GM12878 (cell line): ENCODE data around the gene BATF3. TPM values are rescaled to one million over a fixed set of nuclear protein-coding genes. Genes with fewer than 3 reads are reported as not detected.

Experiments used
- ATAC-seq: fragments of 200-7000 bp; cut with Tn5 transposase; 3 replicates; pipeline ENCODE4 v1.9.1; 2020; ENCODE audit warnings: mild to moderate bottlenecking, moderate library complexity
- BruUV-seq: library from RNA; stranded (reverse); fragments of 400-500 nt; replicated peaks from 2 replicates; lab custom pipeline; 2021; lab: Mats Ljungman, UMichigan
- CTCF ChIA-PET: fragments of 300-600 bp; sonication (Branson Sonifier 250); formaldehyde crosslinking; extraction: SDS; loops from one replicate; lab custom pipeline; 2021; ENCODE audit warnings: inconsistent platforms; lab: Yijun Ruan, JAX
- POLR2A ChIA-PET: fragments of 350-600 bp; formaldehyde crosslinking; extraction: SDS; loops from one replicate; lab custom pipeline; 2021; ENCODE audit warnings: inconsistent platforms; lab: Charles Lee
- RAD21 ChIA-PET: fragments of 300-600 bp; sonication (Branson Sonifier 250); formaldehyde crosslinking; loops from one replicate; lab custom pipeline; 2023; ENCODE audit warnings: antibody characterized with exemption; ENCODE audit not compliant: unreplicated experiment; lab: Charles Lee
- SMC1A ChIA-PET: fragments of 300-600 bp; sonication (Branson Sonifier 250); formaldehyde crosslinking; loops from one replicate; lab custom pipeline; 2023; ENCODE audit not compliant: unreplicated experiment, uncharacterized antibody; lab: Charles Lee
- DNase-seq: peaks from one replicate; pipeline ENCODE4 v3.0.0-alpha.2; 2011; ENCODE audit warnings: low read depth, low spot score
- FAIRE-seq: peaks from 3 replicates; lab custom pipeline; 2011; peaks lifted over from hg19 to GRCh38; lab: Jason Lieb, UNC
- H2AFZ ChIP-seq: 2 replicates; pipeline ENCODE4 v1.6.0; 2011; ENCODE audit warnings: low read depth, low read length, control low read depth; ENCODE audit not compliant: control insufficient read depth
- H3K27ac ChIP-seq: 2 replicates; pipeline ENCODE4 v1.5.1; 2011; ENCODE audit warnings: control low read depth; ENCODE audit not compliant: control insufficient read depth, insufficient read depth
- H3K27me3 ChIP-seq, 2 experiments: replicated peaks in 1 of 2; 2 replicates each; pipeline versions ENCODE4 v1.6.0 to v1.6.1; 2011; ENCODE audit warnings: low read length in 1 of 2; ENCODE audit not compliant: control insufficient read depth in 2 of 2, insufficient read depth in 2 of 2
- H3K36me3 ChIP-seq, 2 experiments: 2 replicates each; pipeline ENCODE4 v1.5.1; 2011; ENCODE audit warnings: low read length in 1 of 2; ENCODE audit not compliant: control insufficient read depth in 2 of 2, insufficient read depth in 2 of 2
- H3K4me1 ChIP-seq: 2 replicates; pipeline ENCODE4 v1.6.1; 2011; ENCODE audit warnings: mild to moderate bottlenecking, low read length, moderate library complexity, mixed read lengths; ENCODE audit not compliant: control insufficient read depth, insufficient read depth
- H3K4me2 ChIP-seq: 2 replicates; pipeline ENCODE4 v1.6.0; 2011; ENCODE audit warnings: control low read depth; ENCODE audit not compliant: control insufficient read depth, insufficient read depth
- H3K4me3 ChIP-seq: fragments of 200-600 bp; sonication (generic); 2 replicates; pipeline ENCODE4 v1.5.1; 2016
- H3K79me2 ChIP-seq: 2 replicates; pipeline ENCODE4 v1.6.0; 2011; ENCODE audit warnings: low read length; ENCODE audit not compliant: control insufficient read depth, insufficient read depth
- H3K9ac ChIP-seq: 2 replicates; pipeline ENCODE4 v1.8.0; 2011; ENCODE audit warnings: low read length, control low read depth, mixed read lengths; ENCODE audit not compliant: control insufficient read depth, insufficient read depth
- H3K9me3 ChIP-seq: replicated peaks from 3 replicates; pipeline ENCODE4 v1.5.1; 2011; ENCODE audit warnings: mild to moderate bottlenecking, low read length; ENCODE audit not compliant: control insufficient read depth, insufficient read depth
- H4K20me1 ChIP-seq: 2 replicates; pipeline ENCODE4 v1.6.0; 2011; ENCODE audit not compliant: control insufficient read depth, insufficient read depth
- RUNX3 ChIP-seq: IDR thresholded peaks from 2 replicates; pipeline ENCODE4 v1.6.1; 2012; ENCODE audit warnings: low read length, inconsistent platforms
- WGBS: methylation state at CpG from one replicate; pipeline ENCODE4 v1.1.6; 2016; ENCODE audit warnings: low lambda C conversion rate; ENCODE audit not compliant: insufficient replicate concordance, insufficient coverage; ENCODE audit errors: missing lambda C conversion rate; 5-methylcytosine and 5-hydroxymethylcytosine counted together
- in situ Hi-C: fragments of 300-500 bp; cut with MboI; formaldehyde crosslinking; loops from 9 replicates; pipeline ENCODE4 v1.14.3; 2018; ENCODE audit warnings: mixed read lengths
- intact Hi-C: fragments of 100-400 bp; cut with micrococcal nuclease; formaldehyde crosslinking; loops from one replicate; pipeline ENCODE4 v1.14.2; 2022; ENCODE audit not compliant: unreplicated experiment
- polyA plus RNA-seq, 11 experiments: library from polyadenylated mRNA; depleted of rRNA in 4 of 11; unstranded in 6 of 11; stranded (reverse) in 5 of 11; fragments of >200 nt; fragmentation: Nextera tagmentation in 4 of 11; fragmentation: Illumina TruSeq in 1 of 11; extraction: Ambion mirVana in 4 of 11; extraction: Trizol in 1 of 11; gene quantifications; 1 replicate in 1 of 11; 2 replicates in 10 of 11; pipeline versions ENCODE4 v1.2.1 to v1.2.3, GENCODE V29; 2011 to 2016; ENCODE audit warnings: inconsistent platforms in 2 of 11, missing spikeins in 2 of 11, low read depth in 1 of 11
- total RNA-seq, 4 experiments: library from RNA; depleted of rRNA in 3 of 4; stranded (reverse); fragments of >200 nt in 3 of 4; fragmentation: Illumina TruSeq in 1 of 4; extraction: Trizol in 1 of 4; gene quantifications; 2 replicates each; pipeline versions ENCODE4 v1.2.1 to v1.2.3, GENCODE V29; 2013 to 2021
- TF ChIP-seq, protein P1 (sequence below), 3 experiments: IDR thresholded peaks in 2 of 3; conservative IDR thresholded peaks in 1 of 3; 2 replicates each; pipeline ENCODE4 v1.5.1; 2011; ENCODE audit warnings: low read depth in 3 of 3, low read length in 3 of 3, mild to moderate bottlenecking in 3 of 3, control low read depth in 2 of 3, moderate library complexity in 2 of 3, inconsistent platforms in 1 of 3, mixed read lengths in 1 of 3; ENCODE audit not compliant: control insufficient read depth in 2 of 3, insufficient read depth in 1 of 3; ENCODE audit errors: extremely low read depth in 1 of 3
- TF ChIP-seq, protein P2 (sequence below): fragments of 450-650 bp; formaldehyde crosslinking; IDR thresholded peaks from 2 replicates; pipeline ENCODE4 v1.4.0; 2022; ENCODE audit warnings: mild to moderate bottlenecking, moderate library complexity

Gene BATF3
- total and polyA plus RNA-seq, 10 of the 15 experiments (the other 5 are each of a cell fraction or from before 2014, with no cell fraction given) = 11.1 to 56.8 (median 30.8) TPM

DNA sequence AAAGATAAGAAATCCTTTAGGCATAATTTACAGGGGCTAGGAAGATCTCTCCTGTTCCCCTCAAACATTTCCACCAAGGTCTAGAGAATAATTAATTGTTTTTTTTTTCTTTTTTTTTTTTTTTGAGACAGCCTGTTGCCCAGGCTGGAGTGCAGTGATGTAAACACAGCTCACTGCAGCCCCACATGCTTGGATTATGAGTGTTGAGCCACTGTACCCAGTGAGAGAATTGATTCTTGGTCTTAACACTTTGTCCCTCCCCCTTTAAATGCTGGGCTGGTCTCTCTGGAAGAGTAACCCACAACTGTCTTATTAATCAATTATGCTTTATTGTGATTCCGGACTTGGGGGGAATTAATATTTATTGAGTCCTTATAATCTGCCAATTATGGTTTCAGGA, 57.7 kb downstream of the BATF3 start:
- intact Hi-C loops = no loop called here
- RAD21 ChIA-PET = interaction anchor here (0.7 to 0.8 kb wide), 3 partner anchors 23 to 120 kb away, joined by 3 to 4 read pairs (median 3); no protein-coding TSS in a partner anchor
- no peak for TF ChIP-seq RUNX3
- TF ChIP-seq, protein P1, sequence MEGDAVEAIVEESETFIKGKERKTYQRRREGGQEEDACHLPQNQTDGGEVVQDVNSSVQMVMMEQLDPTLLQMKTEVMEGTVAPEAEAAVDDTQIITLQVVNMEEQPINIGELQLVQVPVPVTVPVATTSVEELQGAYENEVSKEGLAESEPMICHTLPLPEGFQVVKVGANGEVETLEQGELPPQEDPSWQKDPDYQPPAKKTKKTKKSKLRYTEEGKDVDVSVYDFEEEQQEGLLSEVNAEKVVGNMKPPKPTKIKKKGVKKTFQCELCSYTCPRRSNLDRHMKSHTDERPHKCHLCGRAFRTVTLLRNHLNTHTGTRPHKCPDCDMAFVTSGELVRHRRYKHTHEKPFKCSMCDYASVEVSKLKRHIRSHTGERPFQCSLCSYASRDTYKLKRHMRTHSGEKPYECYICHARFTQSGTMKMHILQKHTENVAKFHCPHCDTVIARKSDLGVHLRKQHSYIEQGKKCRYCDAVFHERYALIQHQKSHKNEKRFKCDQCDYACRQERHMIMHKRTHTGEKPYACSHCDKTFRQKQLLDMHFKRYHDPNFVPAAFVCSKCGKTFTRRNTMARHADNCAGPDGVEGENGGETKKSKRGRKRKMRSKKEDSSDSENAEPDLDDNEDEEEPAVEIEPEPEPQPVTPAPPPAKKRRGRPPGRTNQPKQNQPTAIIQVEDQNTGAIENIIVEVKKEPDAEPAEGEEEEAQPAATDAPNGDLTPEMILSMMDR (IDR thresholded peaks at IDR 0.05 in 2 of 3, conservative IDR thresholded peaks at IDR 0.05 in 1 of 3; ENCODE audit: control insufficient read depth in 2 of 3, extremely low read depth in 1 of 3, insufficient read depth in 1 of 3, low read depth in 3 of 3, low read length in 3 of 3) = no peak
- TF ChIP-seq, protein P2, sequence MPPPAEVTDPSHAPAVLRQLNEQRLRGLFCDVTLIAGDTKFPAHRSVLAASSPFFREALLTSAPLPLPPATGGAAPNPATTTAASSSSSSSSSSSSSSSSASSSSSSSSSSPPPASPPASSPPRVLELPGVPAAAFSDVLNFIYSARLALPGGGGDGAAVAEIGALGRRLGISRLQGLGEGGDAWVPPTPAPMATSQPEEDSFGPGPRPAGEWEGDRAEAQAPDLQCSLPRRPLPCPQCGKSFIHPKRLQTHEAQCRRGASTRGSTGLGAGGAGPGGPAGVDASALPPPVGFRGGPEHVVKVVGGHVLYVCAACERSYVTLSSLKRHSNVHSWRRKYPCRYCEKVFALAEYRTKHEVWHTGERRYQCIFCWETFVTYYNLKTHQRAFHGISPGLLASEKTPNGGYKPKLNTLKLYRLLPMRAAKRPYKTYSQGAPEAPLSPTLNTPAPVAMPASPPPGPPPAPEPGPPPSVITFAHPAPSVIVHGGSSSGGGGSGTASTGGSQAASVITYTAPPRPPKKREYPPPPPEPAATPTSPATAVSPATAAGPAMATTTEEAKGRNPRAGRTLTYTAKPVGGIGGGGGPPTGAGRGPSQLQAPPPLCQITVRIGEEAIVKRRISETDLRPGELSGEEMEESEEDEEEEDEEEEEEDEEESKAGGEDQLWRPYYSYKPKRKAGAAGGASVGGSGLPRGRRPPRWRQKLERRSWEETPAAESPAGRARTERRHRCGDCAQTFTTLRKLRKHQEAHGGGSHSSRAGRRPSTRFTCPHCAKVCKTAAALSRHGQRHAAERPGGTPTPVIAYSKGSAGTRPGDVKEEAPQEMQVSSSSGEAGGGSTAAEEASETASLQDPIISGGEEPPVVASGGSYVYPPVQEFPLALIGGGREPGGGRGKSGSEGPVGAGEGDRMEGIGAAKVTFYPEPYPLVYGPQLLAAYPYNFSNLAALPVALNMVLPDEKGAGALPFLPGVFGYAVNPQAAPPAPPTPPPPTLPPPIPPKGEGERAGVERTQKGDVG (CRISPR knock-in tag) = no peak
- in situ Hi-C loops = no loop called here
- H3K4me1 ChIP-seq = peaks cover 5% of the 10 kb centered on the region
- POLR2A ChIA-PET = interaction anchor here (0.7 kb wide), 1 partner anchor 617 kb away, joined by 5 read pairs; no protein-coding TSS in a partner anchor
- H4K20me1 ChIP-seq = no peaks in the 10 kb centered on the region
- DNase-seq (no peak), ATAC-seq (no peak), FAIRE-seq (no peak)
- H3K4me2 ChIP-seq = no peak overlapping the region
- H3K36me3 ChIP-seq = no peaks in the 10 kb centered on the region
- no peak overlapping the region for H3K4me3 ChIP-seq
- H3K27ac ChIP-seq = no peak overlapping the region
- H3K27me3 ChIP-seq = no peaks in the 10 kb centered on the region
- H2AFZ ChIP-seq = no peak overlapping the region
- no TSS peak for BruUV-seq
- SMC1A ChIA-PET = no interaction called here
- WGBS = 31% methylated on average over 1 of the region's 1 CpG
- no peaks in the 10 kb centered on the region for H3K9me3 ChIP-seq
- H3K79me2 ChIP-seq = no peaks in the 10 kb centered on the region
- CTCF ChIA-PET = interaction anchor here (0.6 to 2.1 kb wide), 4 partner anchors 12 to 611 kb away, joined by 3 to 9 read pairs (median 4); no protein-coding TSS in a partner anchor
- H3K9ac ChIP-seq = no peak overlapping the region
